MM.1S (cell line): ENCODE measurements around the gene PRKCA.

Experiments used
- DNase-seq: peaks from one replicate; pipeline ENCODE4 v3.0.0-alpha.2; 2015
- H2AFZ ChIP-seq: fragments of 300-600 bp; sonication (generic); 2 replicates; pipeline ENCODE4 v1.6.0; 2016; ENCODE audit warnings: antibody characterized with exemption, low read length
- H3F3A ChIP-seq: fragments of 300-600 bp; sonication (generic); 2 replicates; pipeline ENCODE4 v1.6.1; 2016; ENCODE audit warnings: mild to moderate bottlenecking, antibody characterized with exemption, low read length, moderate library complexity, mixed read lengths; ENCODE audit not compliant: insufficient read depth
- H3K27ac ChIP-seq: fragments of 300-600 bp; sonication (generic); 2 replicates; pipeline ENCODE4 v1.5.1; 2016; ENCODE audit warnings: mild to moderate bottlenecking, low read length
- H3K27me3 ChIP-seq: fragments of 300-600 bp; sonication (generic); replicated peaks from 2 replicates; pipeline ENCODE4 v1.6.0; 2016; ENCODE audit warnings: low read length; ENCODE audit not compliant: insufficient read depth
- H3K36me3 ChIP-seq: fragments of 300-600 bp; sonication (generic); replicated peaks from 2 replicates; pipeline ENCODE4 v1.6.1; 2016; ENCODE audit warnings: mild to moderate bottlenecking, low read length, mixed read lengths; ENCODE audit not compliant: insufficient read depth
- H3K4me1 ChIP-seq: fragments of 300-600 bp; sonication (generic); 2 replicates; pipeline ENCODE4 v1.6.1; 2016; ENCODE audit warnings: low read length, mixed read lengths
- H3K4me2 ChIP-seq: fragments of 300-600 bp; sonication (generic); 2 replicates; pipeline ENCODE4 v1.6.0; 2016; ENCODE audit warnings: low read depth, low read length
- H3K4me3 ChIP-seq: fragments of 300-600 bp; sonication (generic); 2 replicates; pipeline ENCODE4 v1.5.1; 2016; ENCODE audit warnings: low read length, mixed read lengths
- H3K79me2 ChIP-seq: fragments of 300-600 bp; sonication (generic); 2 replicates; pipeline ENCODE4 v1.6.1; 2016; ENCODE audit warnings: mixed run types, low read length, mixed read lengths
- H3K9ac ChIP-seq: fragments of 300-600 bp; sonication (generic); 2 replicates; pipeline ENCODE4 v1.6.1; 2016; ENCODE audit warnings: low read length, mixed read lengths
- H3K9me2 ChIP-seq: fragments of 300-600 bp; sonication (generic); replicated peaks from 2 replicates; pipeline ENCODE4 v1.6.1; 2016; ENCODE audit warnings: mild to moderate bottlenecking, low read length, mixed read lengths; ENCODE audit not compliant: insufficient read depth
- H3K9me3 ChIP-seq: fragments of 300-600 bp; sonication (generic); replicated peaks from 2 replicates; pipeline ENCODE4 v1.6.1; 2016; ENCODE audit warnings: mild to moderate bottlenecking, low read length, mixed read lengths; ENCODE audit not compliant: insufficient read depth
- H4K20me1 ChIP-seq: fragments of 300-600 bp; sonication (generic); 2 replicates; pipeline ENCODE4 v1.6.1; 2016; ENCODE audit warnings: mild to moderate bottlenecking, low read length, moderate library complexity, mixed read lengths; ENCODE audit not compliant: insufficient read depth
- CTCF ChIP-seq: fragments of 300-600 bp; sonication (generic); IDR thresholded peaks from 2 replicates; pipeline ENCODE4 v1.5.1; 2016; ENCODE audit warnings: antibody characterized with exemption, low read length, mixed read lengths
- EZH2 ChIP-seq: fragments of 300-600 bp; sonication (generic); optimal IDR thresholded peaks from 2 replicates; pipeline ENCODE3; 2017; ENCODE audit warnings: low read depth, mild to moderate bottlenecking, antibody characterized with exemption, low read length, mixed read lengths
- EZH2phosphoT487 ChIP-seq: fragments of 300-600 bp; sonication (generic); IDR thresholded peaks from 2 replicates; pipeline ENCODE4 v1.6.1; 2018; ENCODE audit warnings: antibody characterized with exemption, low read length

Gene PRKCA

DNA sequence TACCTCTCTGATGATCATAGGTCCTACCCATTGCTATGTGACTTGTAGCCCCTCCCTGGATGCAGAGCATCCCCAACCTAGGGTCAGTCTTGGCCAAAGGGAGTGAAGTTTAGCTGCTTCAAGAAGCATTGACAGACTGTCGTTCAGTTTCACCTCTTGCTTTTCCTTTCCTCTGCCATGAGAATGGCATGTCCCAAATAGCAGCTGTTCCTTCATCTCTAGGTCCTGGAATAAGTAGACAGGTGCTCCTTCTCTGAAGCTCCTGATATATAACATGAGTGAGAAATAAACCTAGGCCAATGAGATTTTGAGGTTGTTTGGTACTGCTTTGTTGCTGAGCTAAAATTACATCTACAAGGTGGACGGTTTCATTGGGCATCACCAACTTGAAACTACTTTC lies 328.0 kb downstream of the PRKCA start:
- DNase-seq = no peak
- Histone ChIP-seq H2AFZ (no peak overlapping the region), H3K4me2 (no peak overlapping the region), H3F3A (no peaks in the 10 kb centered on the region), H3K27ac (no peak overlapping the region), H3K4me3 (no peak overlapping the region), H4K20me1 (0 out of 2 replicates have a peak, but pooled peaks cover 2% of the 10 kb centered on the region), H3K27me3 (no peaks in the 10 kb centered on the region), H3K9ac (no peak overlapping the region), H3K9me2 (no peaks in the 10 kb centered on the region), H3K79me2 (no peaks in the 10 kb centered on the region), H3K4me1 (no peaks in the 10 kb centered on the region), H3K9me3 (no peaks in the 10 kb centered on the region), H3K36me3 (no peaks in the 10 kb centered on the region)
- TF ChIP-seq EZH2phosphoT487 = no peak
- no peak for TF ChIP-seq EZH2
- no peak for TF ChIP-seq CTCF

GRCh38 chr17:66630828-66631472 lies 328.5 kb downstream of the PRKCA start:
- TF ChIP-seq CTCF (no peak), EZH2phosphoT487 (no peak), EZH2 (no peak)
- H3K9ac ChIP-seq = no peak overlapping the region

DNA sequence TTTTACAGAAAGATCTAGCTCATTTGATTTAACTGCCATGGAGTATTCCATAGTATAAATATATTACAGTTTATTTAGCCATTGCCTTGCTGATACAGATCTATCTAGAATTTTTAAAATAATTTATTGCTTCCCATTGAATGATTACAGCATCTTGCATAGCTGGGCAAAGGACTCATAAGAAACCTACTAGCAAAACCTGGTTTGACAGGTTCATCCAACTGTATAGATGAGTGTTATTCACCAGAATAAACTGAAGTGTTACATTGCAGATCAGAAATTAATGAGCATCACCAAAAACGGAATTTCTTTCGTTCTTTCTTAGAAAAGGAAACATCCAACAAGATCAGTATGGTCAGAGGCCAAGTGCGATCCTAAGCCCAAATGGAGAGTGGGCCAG lies 330.3 kb downstream of the PRKCA start:
- TF ChIP-seq EZH2 (no peak), EZH2phosphoT487 (no peak), CTCF (no peak)
- 0 out of 2 replicates have a peak, but pooled peaks cover 2% of the 10 kb centered on the region for H4K20me1 ChIP-seq

More at GRCh38 chr17:66630828-66631472, 328.5 kb downstream of the PRKCA start:
- Histone ChIP-seq H3K4me2 (no peak overlapping the region), H3K4me3 (no peak overlapping the region), H3K9me2 (no peaks in the 10 kb centered on the region), H3K27ac (no peak overlapping the region), H3K36me3 (no peaks in the 10 kb centered on the region), H3K9me3 (no peaks in the 10 kb centered on the region), H3K79me2 (no peaks in the 10 kb centered on the region), H4K20me1 (0 out of 2 replicates have a peak, but pooled peaks cover 2% of the 10 kb centered on the region), H2AFZ (no peak overlapping the region), H3K4me1 (no peaks in the 10 kb centered on the region), H3K27me3 (no peaks in the 10 kb centered on the region), H3F3A (no peaks in the 10 kb centered on the region)
- no peak for DNase-seq

More for the DNA sequence above, 330.3 kb downstream of the PRKCA start:
- H2AFZ ChIP-seq = no peak overlapping the region
- DNase-seq = no peak
- H3K9ac ChIP-seq = no peak overlapping the region
- no peak overlapping the region for H3K4me3 ChIP-seq
- H3K9me2 ChIP-seq = no peaks in the 10 kb centered on the region
- H3K79me2 ChIP-seq = no peaks in the 10 kb centered on the region
- no peak overlapping the region for H3K4me2 ChIP-seq
- no peaks in the 10 kb centered on the region for H3K36me3 ChIP-seq
- no peaks in the 10 kb centered on the region for H3F3A ChIP-seq
- H3K27me3 ChIP-seq = no peaks in the 10 kb centered on the region
- no peaks in the 10 kb centered on the region for H3K4me1 ChIP-seq
- no peaks in the 10 kb centered on the region for H3K9me3 ChIP-seq
- no peak overlapping the region for H3K27ac ChIP-seq
